ENCODE data around the gene AGFG2. TPM values are rescaled to one million over a fixed set of nuclear protein-coding genes. Genes with fewer than 3 reads are reported as not detected.
A peak's percentile ranks its signal among the peaks of the same experiment; 100 is the strongest.

AGFG2 gene
- total RNA-seq, 1 experiment from 2014 or later = 11.2 TPM

DNA sequence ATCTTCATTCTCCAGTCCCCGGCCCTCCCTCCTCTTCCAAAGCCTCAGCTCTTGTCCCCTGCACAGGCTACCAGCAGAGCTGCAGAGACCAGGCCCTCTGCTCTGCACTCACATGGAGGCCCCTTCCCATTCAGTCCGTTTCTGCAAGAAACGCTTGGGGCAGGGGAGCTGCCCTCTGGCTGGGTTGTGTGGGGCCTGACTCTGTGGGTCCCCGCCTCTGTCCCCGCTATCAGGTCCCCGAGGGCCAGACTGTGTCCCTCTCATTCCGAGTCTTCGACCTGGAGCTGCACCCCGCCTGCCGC, 64.7 kb downstream of the AGFG2 start:
- WGBS (ENCODE audit: extremely low coverage, insufficient read length, low lambda C conversion rate) = no CpG with 5 or more reads among the region's 10 CpGs
- H3K9ac ChIP-seq (ENCODE audit: extremely low read depth, insufficient read length, low read length) = peak overlapping the region; percentile 53
- H3K27ac Mint-ChIP-seq = peak overlapping the region; percentile 84 to 95 (median 92); a peak in 6 of 7 replicates

More for the DNA sequence above, 64.7 kb downstream of the AGFG2 start:
- Histone ChIP-seq H3K56ac (ENCODE audit: insufficient read length, low read depth, low read length) (no peak overlapping the region), H2BK15ac (ENCODE audit: low read depth, low read length) (no peak overlapping the region), H4K20me1 (ENCODE audit: control insufficient read depth, insufficient read depth, insufficient read length) (no peaks in the 10 kb centered on the region), H3K23me2 (ENCODE audit: insufficient read length, low read depth, low read length, poor library complexity, severe bottlenecking) (peaks cover 35% of the 10 kb centered on the region), H3K4me1 (ENCODE audit: insufficient read depth, low read length) (peaks cover 4% of the 10 kb centered on the region; the same call in 1 of the 2 replicates), H3K18ac (ENCODE audit: insufficient read length, low read depth, low read length) (no peak overlapping the region), H2BK20ac (ENCODE audit: low read depth, low read length, poor library complexity, severe bottlenecking) (no peak overlapping the region), H3K27ac (ENCODE audit: insufficient read length, low read depth, low read length) (no peak overlapping the region), H3K4me2 (ENCODE audit: insufficient read depth, insufficient read length, low read length) (peak overlapping the region; percentile 72), H4K91ac (ENCODE audit: insufficient read length, low read depth, low read length) (no peak overlapping the region), H3K79me2 (ENCODE audit: insufficient read depth, low read length) (no peaks in the 10 kb centered on the region), H4K8ac (replicated peaks; ENCODE audit: insufficient read length, low read depth, low read length) (no peak overlapping the region), H4K5ac (ENCODE audit: insufficient read length, low read depth, low read length) (no peak overlapping the region), H3K27me3 (ENCODE audit: insufficient read depth, low read length) (no peaks in the 10 kb centered on the region), H3K23ac (ENCODE audit: insufficient read length, low read depth, low read length) (no peak overlapping the region), H2AK5ac (ENCODE audit: insufficient read length, low read length) (no peak overlapping the region), H3T11ph (ENCODE audit: low read length) (no peak overlapping the region), H3K4ac (ENCODE audit: low read depth, low read length) (no peak overlapping the region), H2BK5ac (ENCODE audit: insufficient read length, low read length) (no peak overlapping the region), H2AFZ (ENCODE audit: low read length) (no peak overlapping the region), H3K14ac (ENCODE audit: insufficient read depth, low read length) (peak overlapping the region; percentile 16; the same call in 1 of the 2 replicates), H3K79me1 (ENCODE audit: insufficient read depth, low read depth, low read length, poor library complexity, severe bottlenecking) (no peaks in the 10 kb centered on the region), H3K9me3 (ENCODE audit: control insufficient read depth, low read depth, low read length) (no peaks in the 10 kb centered on the region), H2BK120ac (ENCODE audit: low read depth, low read length, poor library complexity, severe bottlenecking) (no peak overlapping the region), H2BK12ac (ENCODE audit: insufficient read length, low read depth, low read length) (no peak overlapping the region)
- TF ChIP-seq CTCF (conservative IDR thresholded peaks at IDR 0.05) = no peak
- peaks cover 0 to 27% (median 13%) of the 10 kb centered on the region in 3 experiments; a peak in 5 of 7 replicates for H3K36me3 Mint-ChIP-seq (ENCODE audit: insufficient read depth in 1 of 3, low read depth in 3 of 3)
- H3K4me3 Mint-ChIP-seq = peak overlapping the region; percentile 73 to 89
- H3K27me3 Mint-ChIP-seq (ENCODE audit: low read depth) = peaks cover 25% of the 10 kb centered on the region
- DNase-seq = no peak
- H3K4me1 Mint-ChIP-seq = peaks cover 30 to 50% of the 10 kb centered on the region in 2 experiments
- no peaks in the 10 kb centered on the region for H3K9me3 Mint-ChIP-seq
